ENCODE results near the gene ARHGAP29.

Gene ARHGAP29

GRCh38 chr1:94122201-94122970 lies 115.0 kb downstream of the ARHGAP29 start:
- H3K27ac ChIP-seq: no peak overlapping the region
- TF ChIP-seq ZFX (IDR thresholded peaks at IDR 0.05): no peak
- no peak for TF ChIP-seq CTCF (conservative IDR thresholded peaks at IDR 0.05)

Measured in C4-2B (cell line).